ENCODE measurements around the gene KRT13.

Gene KRT13

DNA sequence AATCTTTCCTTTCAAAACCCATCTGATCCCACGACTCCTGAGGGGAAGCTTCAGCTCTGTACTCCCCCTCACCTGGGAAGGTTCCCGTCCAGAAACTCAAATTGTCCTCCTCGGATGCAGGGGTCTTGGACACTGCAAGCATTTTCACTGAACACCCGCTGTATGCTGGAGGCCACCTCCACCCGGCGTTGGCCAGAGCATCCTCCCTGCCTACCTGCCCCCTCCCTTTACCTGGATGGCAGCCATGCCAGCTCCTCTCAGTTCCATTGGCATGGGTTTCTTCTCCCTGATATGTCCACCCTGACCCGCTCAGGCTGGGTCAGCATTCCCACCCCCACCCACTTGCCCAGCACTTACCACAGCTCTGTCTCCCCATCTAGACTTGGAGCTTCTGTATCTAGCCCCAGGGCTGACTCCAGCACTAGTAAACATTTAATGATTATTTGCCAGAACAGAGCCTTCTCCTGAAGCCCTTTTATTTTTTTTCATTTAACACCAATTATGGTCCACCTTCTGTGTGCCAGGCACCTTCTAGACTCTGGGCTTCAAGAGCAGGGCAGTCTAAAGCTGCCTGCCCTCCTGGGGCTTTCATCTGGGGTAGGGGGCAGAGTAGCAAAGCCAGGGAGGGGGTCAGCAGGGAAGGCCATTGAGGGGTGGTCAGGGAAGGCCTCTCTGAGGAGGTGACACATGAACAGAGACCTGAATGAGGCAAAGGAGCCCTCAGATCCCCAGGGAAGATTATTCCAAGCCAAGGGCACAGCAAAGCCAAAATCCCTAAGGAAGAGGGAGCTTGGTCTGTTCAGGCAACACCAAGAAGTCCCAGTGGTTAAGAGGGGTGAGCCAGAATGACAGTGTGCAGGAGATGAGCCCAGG, 31.6 kb upstream of the KRT13 start:
- no peak for DNase-seq

DNA sequence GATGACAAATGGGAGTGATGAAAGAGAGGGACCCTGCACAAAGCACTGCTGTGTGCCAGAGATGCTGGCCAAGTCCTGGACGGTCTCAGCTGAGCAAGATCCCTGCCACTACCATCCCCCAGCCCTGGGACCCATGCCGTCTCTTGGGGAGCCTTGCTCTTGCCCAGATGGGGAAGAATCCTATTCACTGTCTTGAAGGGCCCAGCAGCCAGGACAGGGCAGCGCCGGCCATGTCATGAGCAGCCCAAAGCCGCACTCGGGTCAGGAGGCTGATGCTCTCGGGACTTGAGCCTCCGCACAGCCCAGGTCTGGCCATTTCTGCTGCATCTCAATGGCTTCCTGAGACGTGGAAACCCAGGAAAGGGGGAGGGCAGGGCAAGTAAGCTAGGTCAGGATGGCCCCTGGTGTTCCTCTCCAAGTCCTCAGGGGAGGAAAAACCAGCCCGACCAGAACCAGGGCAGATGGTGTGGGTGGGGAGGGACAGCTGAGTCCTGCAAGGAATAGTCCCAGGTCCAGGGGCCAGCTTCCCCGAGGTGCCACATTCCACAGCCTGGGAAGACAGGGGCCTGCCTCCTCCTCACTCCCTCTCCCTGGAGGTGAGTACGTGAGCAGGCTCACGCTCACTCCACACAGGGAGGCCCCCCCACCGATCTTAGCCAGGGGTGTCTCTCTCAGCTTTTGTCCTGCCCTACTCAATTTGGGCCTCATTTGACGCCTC, 30.5 kb upstream of the KRT13 start:
- DNase-seq, result no peak

DNA sequence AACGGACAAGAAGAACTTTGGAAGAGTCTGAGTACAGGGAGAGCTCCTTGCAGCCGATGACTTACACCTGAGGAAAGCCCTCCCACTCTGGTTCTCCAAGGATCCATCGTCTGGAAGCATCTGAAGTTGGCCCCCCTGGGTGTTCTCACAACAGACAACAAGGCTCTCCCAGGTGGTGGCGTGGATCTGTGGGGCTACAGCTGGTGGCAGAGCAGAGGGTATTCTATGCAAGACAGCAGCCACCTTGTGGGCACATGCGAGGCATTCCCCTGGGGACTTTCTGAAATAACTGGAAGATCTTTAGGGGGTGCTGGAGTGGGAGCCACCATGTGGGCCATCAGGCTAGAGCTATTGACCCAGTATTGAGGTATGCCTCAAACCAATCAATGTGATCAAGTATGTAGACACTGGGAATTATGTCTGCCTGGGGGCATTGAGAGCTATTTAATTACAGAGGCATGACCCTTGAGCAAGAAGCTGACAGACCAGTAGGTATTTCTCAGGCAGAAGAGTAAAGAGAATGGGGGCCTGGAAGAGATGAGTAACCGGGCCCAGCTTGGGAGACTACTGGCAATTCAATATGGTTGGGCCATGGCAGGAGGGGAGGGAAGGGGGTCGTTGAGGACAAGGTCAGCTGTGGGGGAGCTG, 29.6 kb upstream of the KRT13 start:
- no peak for DNase-seq

DNA sequence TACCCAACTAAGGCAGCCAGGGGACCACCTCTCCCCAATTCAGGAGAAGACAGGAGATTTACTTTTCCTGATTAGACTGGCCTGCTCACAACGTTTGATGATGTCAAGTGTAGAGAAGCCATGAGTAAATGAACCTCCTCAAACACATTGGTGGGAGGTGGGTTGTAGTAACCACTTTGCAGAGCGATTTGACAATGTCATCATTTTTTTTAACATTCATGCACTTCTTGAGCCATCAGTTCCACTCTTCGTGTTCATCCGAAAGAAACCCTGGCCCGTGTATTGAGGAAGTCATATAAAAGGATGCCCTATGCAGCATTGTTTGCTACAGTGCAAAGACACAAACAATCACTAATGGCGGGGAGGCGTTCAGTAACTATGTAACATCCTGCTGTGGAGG, 28.2 kb upstream of the KRT13 start:
- no peak for DNase-seq

DNA sequence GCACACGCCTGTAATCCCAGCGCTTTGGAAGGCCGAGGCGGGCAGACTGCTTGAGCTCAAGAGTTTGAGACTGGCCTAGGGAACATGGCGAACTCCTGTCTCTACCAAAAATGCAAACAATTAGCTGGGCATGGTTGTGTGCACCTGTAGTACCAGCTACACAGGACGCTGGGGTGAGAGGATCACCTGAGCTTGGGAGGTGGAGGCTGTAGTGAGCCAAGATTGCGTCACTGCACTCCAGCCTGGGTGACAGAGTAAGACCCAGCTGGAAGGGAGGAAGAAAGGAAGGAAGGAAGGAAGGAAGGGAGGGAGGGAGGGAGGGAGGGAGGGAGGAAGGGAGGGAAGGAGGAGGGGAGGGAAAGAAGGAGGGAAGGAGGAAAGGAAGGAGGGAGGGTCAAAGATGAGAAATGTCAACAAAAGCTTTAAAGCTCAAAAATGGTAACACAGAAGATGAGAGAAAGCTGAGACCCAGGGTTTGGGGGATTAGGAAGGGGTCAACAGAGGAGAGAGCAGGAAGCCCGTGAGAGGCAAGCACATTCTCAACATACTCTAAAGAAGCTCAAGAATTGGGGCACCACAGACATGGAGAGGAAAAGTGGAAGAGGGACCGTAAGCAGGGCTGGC, 27.6 kb upstream of the KRT13 start:
- no peak for DNase-seq

DNA sequence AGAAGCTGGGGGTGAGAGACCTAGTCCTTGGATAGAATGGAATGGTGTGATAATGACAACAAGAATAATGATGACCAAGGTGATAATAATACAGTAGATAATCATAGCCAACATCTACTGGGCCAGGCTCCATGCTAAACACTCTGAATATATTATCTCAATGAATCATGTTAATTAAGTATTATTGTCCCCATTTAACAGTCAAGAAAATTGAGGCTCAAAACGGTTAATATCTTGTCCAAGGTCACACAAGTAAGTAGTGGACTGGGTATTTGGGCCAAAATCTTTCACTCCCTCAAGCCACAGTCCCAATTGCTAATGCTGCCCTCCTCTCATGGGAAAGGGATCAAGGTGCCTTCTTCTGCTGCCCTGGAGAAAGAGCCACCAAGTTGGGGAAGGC, 26.6 kb upstream of the KRT13 start:
- DNase-seq, result no peak

DNA sequence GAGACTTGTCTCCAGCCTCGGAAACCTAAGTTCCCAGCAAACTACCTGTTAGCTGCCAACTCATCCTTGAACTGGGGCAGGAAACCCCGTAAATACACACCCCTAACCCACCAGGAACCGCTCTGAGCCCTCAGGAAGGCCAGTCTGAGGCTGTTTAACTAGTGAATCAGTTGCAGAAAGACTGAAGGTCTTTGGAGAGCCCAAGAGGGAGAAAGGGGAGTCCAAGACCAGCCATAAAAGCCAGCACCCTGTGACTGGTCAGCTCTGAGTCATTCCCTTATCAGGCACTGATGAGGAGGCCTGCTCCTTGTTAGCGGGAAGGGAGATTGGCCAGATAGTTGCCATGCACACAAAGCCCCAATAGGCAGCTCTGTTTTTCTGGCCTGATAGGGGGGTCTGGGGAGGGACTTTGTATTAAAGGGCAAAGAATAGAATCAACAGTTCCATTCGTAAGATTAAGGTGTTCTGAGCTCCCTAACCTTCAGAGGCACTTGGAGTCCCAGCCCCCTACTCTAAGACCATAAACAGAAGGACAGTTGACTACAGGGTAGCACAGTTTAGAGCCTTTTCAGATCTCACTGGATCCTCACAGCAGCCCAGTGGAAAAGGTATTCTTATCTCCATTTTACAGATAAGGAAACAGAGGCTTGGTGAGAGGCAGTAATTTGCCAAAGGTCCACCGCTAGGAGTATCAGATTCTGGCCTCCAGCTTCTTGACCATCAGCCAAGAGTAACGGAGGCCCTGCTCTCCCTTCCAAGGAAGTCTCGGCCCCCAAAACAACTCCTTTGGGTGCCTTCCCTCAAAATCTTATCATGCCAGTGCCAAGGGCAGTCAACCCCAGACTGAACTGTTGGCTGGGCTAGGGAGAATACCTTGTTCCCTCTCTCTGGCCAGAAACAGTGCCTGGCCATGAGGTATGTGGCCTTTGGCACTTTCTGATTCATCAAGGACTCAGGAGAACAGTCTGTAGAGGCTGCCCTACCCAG, 24.9 kb upstream of the KRT13 start:
- DNase-seq, result no peak

DNA sequence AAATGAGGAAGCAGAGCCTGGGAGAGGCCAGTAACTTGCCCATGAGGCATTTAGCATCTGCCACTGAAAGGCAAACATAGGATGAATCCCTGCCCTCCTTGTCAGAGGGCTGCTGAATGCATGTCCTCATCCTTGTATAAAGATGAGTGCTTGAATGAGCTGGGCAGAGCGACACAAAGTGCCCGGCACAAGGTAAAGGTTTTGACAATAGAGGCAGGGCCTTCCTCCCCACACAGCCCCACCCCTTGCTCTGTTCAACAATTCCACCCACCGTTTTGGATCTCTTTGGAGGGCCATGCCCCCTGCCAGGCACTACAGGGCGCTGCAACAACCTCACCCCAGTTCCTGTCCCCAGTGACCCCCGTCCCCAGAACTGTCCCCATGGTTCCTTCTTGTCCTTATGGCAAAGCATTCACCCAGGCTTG, 24.1 kb upstream of the KRT13 start:
- no peak for DNase-seq

DNA sequence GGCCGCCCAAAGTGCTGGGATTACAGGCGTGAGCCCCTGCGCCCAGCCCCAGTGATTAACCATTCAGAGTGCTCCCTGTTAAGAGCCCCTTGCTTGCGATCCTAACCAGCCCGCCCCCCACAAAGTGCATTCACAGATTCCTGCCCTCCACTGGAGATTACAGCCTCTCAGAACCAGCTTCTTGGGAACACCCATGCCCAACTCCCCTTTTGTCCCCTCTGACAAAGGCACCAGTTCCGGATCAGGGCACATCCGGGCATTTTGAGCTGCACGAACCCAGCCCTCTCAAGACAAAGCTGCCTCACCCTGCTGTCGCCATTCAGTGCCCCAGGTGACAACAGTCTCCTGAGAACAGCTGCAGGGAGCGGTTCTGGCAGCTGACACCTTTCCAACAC, 23.5 kb upstream of the KRT13 start:
- no peak for DNase-seq

DNA sequence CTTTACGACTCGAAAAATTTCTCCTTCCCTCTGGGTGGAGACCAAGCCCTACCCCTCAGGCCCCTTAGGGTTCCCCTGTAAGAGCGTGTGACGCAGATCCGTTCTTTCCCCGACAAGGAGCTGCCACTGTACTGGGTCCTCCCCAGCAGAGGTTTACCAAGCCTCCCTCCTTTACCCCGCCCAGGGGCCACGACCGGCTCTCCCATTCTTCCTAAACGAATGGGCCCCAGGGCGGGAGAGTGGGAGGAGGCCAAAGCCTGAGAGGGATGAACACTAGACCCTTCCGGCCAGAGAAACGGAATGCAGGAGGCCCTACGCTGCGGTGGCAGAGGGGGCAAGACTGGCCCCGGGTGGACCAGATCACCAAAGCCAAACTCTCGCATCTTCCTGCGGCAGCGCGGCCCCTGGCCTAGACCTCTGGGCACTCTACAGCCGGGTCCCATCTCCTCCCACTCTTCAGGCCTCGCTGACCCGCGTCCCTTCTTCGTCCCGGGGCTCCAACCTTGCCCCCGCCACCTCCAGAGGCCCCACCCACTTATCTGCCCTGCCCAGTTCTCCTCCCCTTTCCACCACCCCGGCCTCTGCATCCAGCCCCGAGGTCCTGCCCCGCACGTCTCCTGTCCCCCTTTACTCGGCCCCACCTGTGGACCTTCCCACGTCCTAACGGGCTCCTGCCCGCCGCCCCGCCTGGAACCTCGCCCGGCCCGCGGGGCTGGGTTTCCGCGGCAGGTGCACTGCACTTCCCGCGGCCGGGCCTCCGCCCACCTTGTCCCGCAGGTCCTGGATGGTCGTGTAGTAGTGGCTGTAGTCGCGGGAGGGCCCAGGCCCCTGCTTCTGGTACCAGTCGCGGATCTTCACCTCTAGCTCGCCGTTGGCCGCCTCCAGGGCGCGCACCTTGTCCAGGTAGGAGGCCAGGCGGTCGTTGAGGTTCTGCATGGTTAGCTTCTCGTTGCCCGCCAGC, 21.9 kb upstream of the KRT13 start:
- no peak for DNase-seq

DNA sequence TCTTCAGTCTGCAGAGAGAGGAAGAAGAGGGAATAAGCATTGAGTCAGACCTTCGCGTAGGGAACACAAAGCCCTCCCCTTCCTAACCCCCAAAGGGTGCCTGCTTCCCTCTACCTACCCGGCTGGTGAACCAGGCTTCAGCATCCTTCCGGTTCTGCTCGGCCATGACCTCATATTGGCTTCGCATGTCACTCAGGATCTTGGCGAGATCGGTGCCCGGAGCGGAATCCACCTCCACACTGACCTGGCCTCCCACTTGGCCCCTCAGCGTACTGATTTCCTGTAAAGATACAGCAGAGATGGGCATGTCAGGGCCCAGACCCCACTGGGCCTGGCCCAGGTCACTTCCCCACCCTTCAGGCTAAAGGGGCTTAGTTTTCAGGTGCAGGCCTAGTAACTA, 18.8 kb upstream of the KRT13 start:
- DNase-seq, result no peak

DNA sequence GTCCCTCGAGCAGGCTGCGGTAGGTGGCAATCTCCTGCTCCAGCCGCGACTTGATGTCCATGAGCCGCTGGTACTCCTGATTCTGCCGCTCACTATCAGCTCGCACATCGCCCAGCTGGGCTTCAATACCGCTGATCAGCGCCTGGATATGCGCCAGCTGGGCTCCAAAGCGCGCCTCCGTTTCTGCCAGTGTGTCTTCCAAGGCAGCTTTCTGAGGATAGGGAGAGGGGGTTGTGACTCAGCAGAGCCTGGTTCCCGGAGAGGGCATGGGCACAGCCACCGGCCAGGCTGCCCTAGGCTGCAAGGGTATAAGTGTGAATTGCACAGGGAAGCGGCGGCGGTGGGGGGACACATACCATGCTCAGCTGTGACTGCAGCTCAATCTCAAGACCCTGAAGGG, 18.4 kb upstream of the KRT13 start:
- no peak for DNase-seq

DNA sequence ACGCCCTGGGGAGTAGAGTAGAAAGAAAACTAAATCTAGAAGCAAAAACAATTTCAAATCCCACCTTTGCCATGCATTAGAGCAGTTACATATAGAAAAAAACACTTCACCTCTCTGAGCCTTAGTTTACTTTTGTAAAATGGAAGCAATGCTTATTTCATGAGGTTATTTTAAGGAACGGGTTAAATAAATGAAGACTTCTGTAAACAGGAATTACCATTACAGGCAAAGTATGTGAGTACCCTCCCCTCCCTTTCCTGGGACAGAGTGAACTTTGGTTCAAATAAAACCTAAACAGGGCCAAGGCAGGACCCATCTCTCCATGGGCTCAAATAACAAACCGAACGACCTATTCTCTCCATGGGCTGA, 17.8 kb upstream of the KRT13 start:
- DNase-seq, result no peak

DNA sequence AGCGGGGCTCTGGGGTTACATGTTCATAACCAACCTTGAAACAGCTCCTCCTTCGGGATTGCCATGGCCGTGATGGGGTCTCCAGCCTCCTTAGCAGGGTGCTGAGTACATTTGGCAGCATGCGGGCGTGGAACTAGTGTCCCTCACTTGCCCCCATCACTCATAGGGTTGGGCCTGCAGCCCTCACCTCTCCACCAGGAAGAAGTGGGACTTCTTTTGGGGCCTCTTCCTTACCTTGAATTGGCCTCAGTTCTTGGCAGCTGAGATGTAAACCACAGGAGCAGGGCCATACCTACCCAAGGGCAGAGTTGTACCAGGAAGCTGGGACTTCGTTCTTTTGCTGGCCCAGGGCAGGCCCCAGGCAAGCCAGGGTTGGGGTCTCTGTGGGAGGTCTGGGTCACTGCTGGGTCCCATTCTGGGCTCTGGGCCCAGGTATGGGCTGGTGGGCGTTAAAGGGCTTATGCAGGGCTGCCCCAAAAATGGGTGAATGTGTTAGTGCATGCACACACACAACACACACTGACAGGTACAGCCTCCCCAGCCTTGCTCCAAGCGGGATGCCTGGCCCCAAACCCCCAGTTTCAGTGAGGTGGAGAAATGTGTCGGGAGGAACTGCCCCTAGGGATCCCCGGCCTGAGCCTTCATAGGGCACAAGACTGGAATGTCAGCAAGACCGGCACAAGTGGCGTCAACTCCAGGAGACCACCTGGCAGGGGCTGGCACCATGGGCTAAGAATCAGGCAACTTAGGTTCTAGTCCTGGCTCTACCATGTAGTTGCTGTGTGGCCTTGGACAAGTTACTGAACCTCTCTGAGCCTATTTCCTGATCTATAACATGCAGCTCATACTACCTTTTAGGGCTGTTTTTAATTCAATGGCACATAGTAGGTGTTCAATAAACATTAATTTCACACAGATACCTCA, 17.2 kb upstream of the KRT13 start:
- no peak for DNase-seq

DNA sequence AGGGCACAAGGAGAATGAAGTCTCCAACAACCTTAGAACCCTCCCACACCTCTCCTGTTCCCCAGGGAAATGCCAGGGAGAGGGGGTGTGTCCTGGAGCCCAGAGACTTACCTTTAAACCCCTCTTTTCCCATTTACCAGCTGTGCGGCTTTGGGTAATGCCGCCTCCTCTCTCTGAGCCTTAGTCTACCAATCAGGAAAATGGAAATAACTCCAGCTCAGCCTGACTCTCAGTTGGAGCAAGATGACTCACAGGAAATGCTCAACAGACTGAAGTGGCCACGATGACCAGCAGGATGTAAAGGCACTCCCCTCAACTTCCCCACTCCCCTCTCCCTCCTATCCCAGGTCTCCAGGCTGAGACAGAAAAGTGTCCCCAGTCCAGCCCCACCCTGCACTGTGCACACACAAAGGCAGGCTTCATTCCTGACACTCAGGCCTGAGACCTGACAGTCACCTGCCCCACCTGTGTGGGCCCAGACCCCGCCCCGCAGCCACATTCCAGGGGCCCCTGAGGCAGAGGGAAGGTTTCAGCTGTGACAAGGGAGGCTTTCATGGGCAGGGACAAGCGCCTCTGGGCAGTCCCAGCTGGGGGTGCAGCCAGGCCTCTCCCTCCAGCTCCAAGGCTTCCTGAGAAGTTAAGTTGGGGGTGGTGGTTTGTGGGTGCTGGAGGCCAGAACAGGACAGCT, 16.3 kb upstream of the KRT13 start:
- no peak for DNase-seq

DNA sequence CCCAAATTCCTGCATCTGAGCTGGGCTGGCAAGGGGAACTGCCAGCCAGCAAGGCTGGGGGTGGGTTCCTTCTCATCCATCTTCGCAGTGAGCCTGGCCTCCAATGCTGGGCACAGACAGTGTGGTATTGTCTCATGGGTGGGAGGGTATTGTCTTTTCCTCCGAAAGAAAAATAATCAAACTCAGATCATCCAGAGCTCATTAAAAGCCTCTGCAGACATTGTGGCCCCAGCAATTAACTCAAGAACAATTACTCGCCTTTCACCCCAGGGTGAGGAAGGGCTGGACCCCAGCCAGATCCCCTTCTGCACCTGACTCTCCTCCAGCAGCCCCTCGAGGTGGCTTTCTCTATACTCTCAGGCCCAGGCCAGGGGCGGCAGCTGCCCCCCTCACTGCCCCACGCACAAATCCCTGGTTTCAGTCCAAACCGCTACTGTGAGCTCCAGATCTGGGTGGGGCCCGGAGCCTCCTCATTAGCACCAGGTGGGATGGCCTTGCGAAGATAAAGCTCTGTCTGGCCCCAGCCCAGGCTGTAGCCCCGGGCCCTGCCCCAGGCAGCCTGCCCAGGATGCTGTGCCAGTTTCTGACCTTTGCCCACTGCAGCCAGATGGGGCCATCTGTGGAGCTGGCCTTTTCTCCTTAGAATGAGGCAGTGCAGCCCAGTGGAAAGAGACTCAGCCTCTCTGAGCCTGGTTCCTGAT, 15.6 kb upstream of the KRT13 start:
- DNase-seq, result no peak

DNA sequence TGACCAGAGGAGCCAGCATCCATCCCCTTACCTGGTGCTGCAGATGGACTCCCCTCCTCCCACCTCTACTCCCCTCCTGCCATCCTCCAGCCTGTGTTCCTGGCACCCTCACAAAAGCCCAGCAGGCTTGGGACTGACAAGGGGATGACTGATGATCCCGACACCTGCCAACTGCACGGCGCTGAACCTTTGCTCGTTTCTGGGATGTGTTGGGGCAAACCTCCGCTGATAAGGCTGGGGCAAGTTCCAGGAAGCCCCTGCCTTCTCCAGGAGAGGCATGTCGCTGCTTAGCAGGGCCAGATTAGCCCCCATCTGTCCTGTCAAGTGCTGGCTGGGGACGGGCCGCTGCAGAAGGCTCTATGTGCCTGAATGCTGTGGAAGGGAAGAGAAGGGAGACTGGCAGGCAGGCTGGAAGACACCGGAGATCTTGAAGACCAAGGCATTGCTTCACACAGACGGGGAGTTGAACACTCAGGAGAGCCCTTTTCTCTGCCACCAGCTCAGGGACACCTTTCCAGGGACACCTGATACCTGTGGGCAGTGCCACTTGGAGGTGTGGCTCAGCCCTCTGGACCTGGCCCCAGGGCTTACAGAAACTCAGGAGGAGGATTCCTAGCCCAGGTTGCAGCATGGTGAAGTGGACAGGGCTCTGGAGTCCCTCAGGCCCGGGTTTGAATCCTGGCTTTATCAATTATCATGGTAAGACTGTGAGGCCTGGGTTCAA, 14.3 kb upstream of the KRT13 start:
- no peak for DNase-seq
